Lung microvascular endothelial cell (primary cell): ENCODE data around the gene NFATC2. TPM values are rescaled to one million over a fixed set of nuclear protein-coding genes. Genes with fewer than 3 reads are reported as not detected.

Experiments
- DNase-seq, 2 donors: peaks; one replicate each; pipeline versions ENCODE4 v3.0.0 to v3.0.0-alpha.2; 2010; ENCODE audit warnings: low read depth in 2 of 2
- total RNA-seq: library from RNA; depleted of rRNA; stranded (reverse); fragments of >200 nt; gene quantifications from 2 replicates; pipeline ENCODE4 v1.2.1, GENCODE V29; 2014

NFATC2 gene
- total RNA-seq, 1 donor from 2014 or later, result 4.8 TPM

- DNase-seq, result peak in 1 of 2 donors; percentile 76
Measured at GRCh38 chr20:51417250-51418136, 125.0 kb downstream of the NFATC2 start.

GRCh38 chr20:51416532-51417249, 125.8 kb downstream of the NFATC2 start:
- DNase-seq, result peak in 1 of 2 donors; percentile 44

DNA sequence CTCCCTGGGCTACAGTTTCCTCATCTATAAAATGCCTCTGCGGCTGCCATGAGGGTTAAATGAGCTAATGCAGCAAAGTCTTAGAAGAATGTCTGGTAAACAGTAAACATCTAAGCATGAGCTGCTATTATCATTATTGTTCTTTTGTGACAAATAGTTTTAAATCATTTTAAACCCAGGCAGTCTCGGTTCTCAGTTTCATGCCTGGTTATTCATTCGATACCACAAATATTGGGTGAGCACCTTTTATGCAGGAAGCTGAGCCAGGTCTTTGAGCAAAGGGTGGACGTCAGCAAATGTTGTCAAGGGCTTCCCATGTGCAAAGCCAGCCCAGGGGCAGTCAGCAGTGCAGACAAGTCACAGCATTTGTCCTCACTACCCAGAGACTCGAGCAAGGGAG, 128.7 kb downstream of the NFATC2 start:
- no peak for DNase-seq

GRCh38 chr20:51412951-51413481, 129.5 kb downstream of the NFATC2 start:
- peak in 1 of 2 donors; percentile 93 for DNase-seq

DNA sequence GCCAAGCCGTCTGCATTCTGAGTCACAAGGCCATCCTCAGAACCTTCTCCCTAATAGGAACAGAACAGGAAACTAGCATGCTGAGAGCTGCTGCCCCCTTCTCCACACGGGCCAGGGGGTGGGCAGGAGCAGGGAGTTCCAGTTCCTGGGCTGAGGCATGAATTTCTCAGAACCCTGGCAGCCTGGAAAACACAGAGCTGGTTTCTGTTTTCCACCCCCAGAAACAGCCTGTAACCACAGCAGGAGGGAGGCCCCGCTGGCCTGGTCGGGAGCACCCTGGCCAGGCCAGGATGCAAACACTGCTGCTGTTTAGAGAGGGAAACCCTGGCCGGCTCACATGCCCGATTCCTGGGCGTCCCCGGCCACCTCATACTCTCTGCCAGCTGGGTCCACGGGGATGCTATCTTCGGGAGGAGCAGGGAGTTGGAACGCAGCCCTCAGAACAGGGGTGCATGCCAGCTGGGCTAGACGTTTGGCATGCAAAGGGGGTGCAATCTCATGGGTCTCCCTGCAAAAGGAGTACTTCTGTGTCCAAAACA, 130.1 kb downstream of the NFATC2 start:
- DNase-seq, result peak; percentile 70 to 81

DNA sequence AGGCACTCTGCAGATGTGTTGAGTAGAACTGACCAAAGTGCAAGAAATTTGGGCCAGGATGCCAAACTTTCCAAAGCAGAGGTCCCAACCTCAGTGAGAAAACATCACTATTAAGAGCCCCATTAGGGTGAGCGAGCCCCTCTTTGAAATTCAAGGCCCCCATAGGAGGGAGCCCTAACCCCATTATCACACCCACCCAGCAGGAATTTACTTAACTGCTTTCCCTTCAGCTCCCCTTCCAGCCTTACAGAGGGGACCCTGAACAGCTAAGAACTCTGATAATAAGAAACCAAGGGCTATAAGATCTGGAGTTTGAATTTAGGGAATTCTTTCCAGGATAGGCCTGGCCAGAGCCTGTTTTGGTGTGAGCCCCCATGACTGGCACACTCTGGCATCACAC, 130.6 kb downstream of the NFATC2 start:
- no peak for DNase-seq

DNA sequence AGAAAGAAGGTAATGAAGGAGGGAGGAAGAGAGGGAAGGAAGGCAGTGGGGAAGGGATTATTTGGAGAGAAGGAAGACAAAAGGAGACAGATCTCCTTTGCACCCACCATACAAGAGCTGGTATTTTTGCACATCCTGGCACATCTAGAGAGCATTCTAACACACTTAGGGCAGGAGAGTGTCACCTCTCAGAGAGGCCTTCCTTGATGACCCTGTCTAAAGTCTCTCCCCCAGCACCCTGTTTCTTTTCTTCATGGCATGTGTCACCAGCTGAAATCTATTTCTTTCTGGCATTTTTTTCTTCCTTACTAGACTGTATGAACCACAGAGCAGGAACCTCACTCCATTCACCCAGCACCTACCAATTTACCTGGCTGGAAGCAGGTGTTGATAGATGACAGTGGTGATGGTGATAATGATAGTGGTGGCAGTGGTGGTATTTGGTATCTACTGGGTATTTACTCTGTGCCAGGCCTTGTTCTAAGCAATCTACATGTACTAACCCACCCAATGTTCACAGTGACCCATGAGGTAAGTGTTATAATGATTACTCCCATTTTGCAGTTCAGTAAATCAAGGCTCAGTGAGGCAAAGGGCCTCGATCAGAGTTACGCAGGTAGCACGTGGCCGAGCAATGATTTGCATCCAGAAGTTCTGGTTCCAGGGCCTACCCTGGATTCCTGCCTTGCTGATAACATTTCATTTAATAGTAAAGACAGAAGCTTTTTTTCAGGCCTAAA, 131.8 kb downstream of the NFATC2 start:
- DNase-seq, result no peak

GRCh38 chr20:51409192-51409880, 133.2 kb downstream of the NFATC2 start:
- DNase-seq, result no peak

GRCh38 chr20:51404297-51405060, 138.0 kb downstream of the NFATC2 start:
- DNase-seq, result peak in 1 of 2 donors; percentile 87

DNA sequence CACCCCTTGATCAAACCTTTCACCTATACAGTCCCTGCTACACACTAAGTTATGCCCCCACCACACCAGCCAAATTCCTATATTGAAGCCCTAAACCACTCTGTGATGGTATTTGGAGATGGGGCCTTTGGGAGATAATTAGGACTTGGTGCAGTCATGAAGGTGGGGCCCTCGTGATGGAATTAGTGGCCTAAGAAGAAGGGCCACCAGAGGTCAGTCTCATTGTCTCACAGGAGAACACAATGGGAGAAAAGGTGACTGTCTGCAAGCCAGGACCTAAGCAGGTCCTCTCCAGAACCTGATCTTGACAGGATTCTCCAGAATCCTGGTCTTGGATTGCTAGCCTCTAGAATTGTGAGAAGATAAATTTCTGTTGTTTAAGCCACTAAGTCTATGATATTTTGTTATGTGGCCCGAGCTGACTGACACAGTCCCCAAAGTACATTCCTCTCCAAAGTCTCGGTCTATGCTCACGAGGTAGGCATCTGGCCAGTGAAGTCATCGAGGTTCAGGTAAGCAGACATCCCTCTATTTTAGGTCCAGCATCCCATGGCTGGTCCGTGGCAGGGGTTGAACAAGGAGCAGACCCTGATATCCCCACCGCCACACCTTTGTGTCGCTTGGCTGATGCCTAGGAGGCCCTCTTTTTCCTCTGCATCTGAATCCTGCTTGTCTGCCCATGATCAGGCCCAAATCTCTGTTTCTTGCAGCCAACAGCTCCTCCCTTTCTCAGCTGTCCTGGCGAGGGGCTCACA, 138.9 kb downstream of the NFATC2 start:
- no peak for DNase-seq

- DNase-seq, result peak in 1 of 2 donors; percentile 53
Measured at GRCh38 chr20:51402201-51402600, 140.3 kb downstream of the NFATC2 start.

DNA sequence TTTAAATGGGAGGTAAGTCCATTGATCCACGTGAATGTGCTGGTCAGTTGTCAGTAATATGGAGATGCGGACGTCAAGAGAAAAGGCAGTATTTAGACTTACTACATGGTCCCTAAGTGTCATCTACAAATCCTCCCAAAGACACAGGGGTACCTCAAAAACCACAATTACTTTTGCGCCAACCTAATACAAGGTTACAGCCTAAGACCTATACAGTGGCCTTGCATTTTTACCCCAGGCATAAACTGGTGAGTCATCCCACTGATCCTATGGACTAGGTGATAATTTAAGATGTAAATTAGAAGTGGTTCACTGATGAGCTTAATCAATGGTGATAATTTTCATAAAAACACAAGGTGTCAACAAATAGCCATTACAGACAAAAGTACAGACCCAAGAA, 141.0 kb downstream of the NFATC2 start:
- no peak for DNase-seq

DNA sequence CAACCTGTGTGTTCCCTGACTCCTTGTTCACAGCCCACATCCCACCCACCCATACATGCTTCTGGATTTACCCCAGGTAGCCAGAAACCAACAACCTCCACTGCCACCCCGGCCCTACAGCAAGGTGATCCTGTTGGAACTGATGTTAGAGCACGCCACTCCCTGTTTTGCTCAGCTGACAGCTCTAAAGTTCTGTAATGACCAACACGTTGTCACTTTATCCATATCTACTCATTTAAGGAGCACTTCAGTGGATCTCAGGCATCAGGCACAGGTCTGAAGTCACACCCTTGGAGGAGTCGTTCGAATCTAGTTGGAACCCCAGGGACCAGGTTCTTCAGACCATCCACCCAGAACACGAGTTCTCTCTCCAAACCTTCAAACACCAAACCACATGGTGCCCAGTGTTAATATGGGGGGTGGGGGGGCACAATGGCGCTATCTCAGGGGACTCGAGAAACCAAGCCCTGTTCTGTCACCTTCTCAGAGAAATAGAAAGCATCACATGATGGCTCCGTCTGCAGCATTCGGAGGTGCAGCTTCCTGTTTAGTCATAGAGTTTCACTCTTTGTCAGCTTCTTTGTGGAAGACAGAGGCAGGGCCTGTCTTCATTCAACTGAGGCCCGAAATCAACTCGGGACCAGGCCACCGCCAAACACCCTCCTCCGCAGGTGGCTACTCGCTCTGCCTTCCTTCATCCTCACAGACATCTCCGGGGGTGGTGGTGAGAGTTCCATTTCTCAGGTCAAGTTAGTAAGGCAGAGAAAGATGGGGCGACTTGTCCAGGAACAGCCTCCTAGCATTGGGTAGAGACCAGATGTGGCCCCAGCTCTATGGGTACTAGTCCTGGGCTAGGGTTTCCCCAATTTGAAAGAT, 142.2 kb downstream of the NFATC2 start:
- DNase-seq, result peak in 1 of 2 donors; percentile 66

DNA sequence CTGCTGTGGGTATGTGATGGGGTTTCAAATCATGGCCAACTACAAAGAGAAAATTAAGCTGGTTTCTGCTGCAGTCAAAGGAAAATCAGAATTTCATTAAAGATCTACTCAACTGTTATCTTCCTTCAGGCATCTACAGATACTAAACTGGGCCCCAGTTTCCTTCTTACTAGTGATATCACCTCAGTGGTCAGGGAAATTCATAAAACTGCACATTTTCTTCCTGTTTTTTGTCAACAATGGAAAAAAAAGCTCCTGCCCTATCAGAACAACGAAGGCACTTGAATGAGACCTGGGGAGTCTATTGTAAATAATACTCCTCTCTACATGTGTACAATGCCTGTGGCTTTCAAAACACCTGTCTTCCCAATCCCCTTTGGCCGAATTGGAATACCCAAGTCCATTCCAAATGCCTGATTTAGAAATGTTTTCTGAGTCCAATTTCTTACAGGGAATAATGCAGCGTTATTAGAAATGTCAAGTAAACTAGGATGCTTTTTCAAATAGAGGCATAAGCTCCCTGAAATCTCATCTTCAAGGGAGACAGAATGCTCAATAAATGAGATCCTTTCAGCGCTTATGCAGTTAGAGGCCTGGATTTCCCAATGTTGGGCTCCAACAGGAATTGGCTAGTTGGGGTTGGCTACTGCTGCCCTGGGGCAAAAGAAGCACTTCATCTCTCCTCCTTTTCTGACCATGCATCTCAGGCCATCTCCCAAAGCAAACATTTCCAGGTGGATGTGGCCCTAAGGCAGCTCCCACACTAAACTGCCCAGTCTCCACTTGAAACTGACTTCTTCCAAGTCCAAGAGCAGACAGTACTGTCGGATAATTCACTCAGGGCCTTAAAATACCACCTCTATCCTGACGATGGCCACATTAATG, 143.3 kb downstream of the NFATC2 start:
- DNase-seq, result no peak

- DNase-seq, result no peak
Measured at GRCh38 chr20:51398552-51398951, 144.0 kb downstream of the NFATC2 start.

- DNase-seq, result no peak
Measured at GRCh38 chr20:51398083-51398482, 144.4 kb downstream of the NFATC2 start.

- DNase-seq, result no peak
Measured at GRCh38 chr20:51397137-51397536, 145.4 kb downstream of the NFATC2 start.
